Stimulated activated CD4-positive, alpha-beta T cell treated with anti-CD3 and anti-CD28 coated beads, Interleukin-12 subunit alpha, Interleukin-12 subunit beta, amount 100 ng/mL, for 24 hours (primary cell): Measurements from ENCODE around the gene MEGF10.
"Not testable (repeated sequence)": the region's sequence is repeated elsewhere in the genome, so short reads cannot be mapped to it uniquely, and the experiment has no call there.

ENCODE experiments used
- DNase-seq, 2 experiments: peaks; one replicate each; pipeline ENCODE4 v3.0.0-alpha.2; 2020; ENCODE audit warnings: low read depth in 2 of 2

MEGF10 gene

DNA sequence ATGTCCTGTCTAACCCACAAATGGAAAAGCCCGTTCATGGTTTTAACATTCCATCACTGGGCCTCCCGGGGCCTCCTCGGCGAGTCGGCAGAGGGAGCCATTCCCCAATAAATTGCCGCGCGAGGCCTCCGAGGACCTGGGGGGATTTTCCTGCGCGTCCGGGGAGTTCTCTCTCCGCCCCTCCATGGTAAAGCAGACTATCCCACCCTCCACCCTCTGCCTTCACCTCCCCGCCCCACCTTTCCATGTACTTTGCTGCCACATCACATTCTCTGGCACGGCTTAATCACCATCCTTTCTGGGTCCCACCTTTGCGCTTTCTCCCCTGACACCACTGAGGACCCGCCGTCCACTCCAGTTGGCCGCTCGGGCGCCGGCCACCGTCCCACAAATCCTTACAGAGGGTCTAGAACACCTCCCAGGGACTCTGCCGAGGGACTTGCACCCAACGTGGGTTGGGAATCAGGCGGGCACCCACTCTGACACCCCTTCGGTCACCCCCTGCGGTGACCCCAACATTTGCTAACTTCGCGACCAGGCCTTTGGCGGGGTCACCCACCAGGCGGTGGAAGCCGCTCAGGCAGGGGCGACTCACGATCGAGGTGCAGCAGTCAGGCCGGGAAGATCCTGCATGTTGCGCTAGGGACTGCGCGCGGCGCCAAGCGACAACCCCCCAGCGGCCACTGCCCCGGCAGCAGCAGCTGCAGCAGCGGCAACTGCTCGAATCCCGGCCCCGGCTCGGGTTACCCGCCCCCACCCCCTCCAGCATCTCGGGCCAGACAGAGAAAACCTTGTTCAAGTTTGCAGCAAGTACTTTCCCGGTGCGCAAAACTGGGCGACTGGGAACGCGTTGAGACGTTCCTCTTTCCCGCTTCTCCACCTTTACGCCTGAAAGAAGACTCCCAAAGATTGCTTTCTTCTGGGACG, at the start of gene MEGF10:
MEGF10 (plus strand) TSS at position 778 of the 927 bp plus-strand sequence. CDS start 40,513 bp downstream, outside the sequence.
- peak in 1 of 2 experiments; percentile 4 for DNase-seq

DNA sequence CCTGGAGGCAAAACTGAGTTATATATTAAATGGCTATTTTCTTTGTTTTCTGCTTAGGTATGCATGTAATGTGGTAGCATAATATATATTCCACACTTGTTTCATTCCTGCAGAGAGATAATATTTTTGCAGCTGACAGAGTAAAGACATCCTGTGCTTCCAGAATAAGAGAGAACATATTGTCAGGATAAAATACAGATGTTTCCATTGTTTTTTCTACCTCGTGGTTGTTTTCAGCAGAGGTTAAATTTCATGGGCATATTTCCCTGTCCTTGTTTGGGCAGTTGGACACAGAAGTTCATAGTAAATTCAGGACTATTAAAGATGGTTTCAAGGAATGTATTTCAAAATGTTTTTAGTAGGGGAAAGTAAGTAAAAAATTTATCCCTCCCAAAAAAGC, 47.6 kb upstream of the MEGF10 start:
- no peak for DNase-seq

DNA sequence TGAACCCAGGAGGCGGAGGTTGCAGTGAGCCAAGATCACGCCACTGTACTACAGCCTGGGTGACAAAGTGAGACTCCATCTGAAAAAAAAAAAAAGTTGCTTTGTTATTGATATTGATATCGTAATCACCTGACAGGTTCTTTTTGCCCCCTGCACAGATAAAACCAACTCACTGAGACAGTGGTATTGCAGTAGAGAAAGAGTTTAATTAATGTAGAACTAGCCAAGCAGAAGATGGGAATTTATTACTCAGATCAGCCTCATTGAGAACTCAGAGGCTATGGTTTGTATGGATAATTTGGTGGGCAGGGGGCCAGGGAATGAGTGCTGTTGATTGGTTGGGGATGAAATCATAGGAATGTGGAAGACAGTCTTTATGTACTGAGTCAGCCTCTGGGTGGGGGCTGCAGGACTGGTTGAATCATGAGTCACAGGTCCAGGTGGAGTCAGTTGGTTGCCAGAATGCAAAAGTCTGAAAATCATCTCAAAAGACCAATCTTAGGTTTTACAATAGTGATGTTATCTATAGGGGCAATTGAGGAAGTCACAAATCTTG, 35.8 kb upstream of the MEGF10 start:
- DNase-seq = no peak

DNA sequence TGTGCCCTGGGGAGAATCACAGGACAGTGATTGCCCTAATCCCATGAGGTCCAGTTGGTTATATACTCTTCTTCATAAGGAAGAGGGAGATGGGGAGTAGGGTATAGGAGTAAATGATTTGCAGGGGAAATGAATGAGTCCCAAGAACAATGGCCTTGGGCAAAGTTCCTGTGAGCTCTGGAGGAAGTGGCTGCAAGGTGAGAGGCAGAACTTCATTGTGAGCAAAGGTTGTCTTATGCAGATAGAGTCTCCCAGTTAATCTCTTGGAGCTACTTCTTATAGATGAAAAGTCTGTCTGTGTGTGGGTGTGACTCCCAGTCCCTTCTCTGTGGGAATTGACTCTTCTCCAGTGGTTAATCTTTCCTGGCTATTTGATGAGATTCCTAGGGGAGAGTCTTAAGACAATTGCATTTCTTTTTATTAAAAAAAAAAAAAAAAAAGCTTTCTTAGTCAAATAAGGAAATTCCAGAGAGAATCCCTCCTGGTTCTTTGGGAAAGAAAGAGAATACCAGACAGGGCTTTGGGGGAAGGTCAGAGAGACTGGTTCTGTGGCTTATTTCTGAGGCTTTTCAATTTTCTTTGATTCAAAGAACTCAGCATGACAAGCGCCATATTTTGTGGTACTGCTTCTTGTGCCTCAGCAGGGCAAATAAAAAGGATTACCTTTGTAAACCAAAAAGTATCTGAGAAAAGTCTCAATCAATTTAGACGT, 33.6 kb upstream of the MEGF10 start:
- no peak for DNase-seq

DNA sequence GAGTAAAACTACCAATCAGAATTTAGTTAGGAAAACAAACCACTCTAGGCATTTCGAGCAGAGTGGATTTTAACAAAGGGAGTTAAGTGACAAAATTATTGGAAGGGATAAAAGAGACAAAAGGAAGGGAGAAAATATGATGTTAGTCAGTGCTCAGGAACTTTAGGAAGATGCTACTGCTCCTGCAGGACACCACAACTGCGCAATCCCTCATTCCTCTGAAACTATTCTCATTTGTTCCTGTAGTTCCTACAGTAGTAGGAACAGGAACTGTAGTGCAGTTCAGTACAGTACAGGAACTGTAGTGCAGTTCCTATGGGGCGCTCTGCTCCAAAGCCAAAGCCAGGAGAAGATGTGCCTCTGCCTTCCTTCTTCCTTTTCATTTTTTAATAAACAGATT, 29.9 kb upstream of the MEGF10 start:
- no peak for DNase-seq

DNA sequence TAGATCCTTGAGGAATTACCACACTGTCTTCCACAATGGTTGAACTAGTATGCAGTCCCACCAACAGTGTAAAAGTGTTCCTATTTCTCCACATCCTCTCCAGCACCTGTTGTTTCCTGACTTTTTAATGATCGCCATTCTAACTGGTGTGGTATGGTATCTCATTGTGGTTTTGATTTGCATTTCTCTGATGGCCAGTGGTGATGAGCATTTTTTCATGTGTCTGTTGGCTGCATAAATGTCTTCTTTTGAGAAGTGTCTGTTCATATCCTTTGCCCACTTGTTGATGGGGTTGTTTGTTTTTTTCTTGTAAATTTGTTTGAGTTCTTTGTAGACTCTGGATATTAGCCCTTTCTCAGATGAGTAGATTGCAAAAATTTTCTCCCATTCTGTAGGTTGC, 25.1 kb upstream of the MEGF10 start:
- not testable (repeated sequence) for DNase-seq

DNA sequence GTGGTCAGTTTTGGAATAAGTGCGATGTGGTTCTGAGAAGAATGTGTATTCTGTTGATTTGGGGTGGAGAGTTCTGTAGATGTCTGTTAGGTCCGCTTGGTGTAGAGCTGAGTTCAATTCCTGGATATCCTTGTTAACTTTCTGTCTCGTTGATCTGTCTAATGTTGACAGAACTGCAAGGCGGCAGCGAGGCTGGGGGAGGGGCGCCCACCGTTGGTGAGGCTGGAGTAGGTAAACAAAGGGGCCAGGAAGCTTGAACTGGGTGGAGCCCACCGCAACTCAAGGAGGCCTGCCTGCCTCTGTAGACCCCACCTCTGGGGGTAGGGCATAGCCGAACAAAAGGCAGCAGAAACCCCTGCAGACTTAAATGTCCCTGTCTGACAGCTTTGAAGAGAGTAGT, 22.3 kb upstream of the MEGF10 start:
- not testable (repeated sequence) for DNase-seq

DNA sequence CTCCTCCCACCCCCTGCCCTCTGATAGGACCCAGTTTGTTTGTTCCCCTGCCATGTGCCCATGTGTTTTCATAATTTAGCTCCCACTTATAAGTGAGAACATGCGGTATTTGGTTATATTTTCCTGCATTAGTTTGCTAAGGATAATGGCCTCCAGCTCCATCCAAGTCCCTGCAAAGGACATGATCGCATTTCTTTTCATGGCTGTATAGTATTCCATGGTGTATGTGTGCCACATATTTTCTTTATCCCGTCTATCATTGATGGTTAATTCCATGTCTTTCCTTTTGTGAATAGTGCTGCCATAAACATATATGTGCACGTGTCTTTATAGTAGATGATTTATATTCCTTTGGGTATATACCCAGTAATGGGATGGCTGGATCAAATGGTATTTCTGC, 19.9 kb upstream of the MEGF10 start:
- not testable (repeated sequence) for DNase-seq

DNA sequence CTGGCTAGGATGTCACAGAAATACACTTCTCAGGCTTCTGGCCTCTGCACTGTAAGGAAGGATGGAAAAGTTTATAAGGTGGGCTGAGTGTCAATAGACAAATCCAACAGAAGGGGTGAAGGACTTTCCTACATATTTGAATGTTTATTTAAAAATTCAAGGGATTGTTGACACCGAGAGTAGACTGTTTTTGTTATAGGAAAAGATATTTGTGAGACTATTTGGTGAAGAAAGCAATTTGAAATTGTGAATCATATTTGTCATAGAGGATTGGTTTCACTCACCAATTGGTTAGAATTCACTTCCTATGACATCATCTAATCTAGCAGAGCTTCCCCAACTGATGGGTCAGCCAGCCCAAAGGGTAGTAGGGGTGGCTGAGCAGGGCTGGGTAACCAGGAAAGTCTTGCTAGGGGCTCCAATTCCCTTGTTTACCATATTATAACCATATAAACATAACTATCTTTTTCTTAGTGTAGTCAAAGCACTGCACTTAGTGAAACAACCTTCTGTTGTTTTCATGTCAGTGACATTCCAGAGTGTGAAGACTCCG, 14.9 kb upstream of the MEGF10 start:
- DNase-seq = no peak

DNA sequence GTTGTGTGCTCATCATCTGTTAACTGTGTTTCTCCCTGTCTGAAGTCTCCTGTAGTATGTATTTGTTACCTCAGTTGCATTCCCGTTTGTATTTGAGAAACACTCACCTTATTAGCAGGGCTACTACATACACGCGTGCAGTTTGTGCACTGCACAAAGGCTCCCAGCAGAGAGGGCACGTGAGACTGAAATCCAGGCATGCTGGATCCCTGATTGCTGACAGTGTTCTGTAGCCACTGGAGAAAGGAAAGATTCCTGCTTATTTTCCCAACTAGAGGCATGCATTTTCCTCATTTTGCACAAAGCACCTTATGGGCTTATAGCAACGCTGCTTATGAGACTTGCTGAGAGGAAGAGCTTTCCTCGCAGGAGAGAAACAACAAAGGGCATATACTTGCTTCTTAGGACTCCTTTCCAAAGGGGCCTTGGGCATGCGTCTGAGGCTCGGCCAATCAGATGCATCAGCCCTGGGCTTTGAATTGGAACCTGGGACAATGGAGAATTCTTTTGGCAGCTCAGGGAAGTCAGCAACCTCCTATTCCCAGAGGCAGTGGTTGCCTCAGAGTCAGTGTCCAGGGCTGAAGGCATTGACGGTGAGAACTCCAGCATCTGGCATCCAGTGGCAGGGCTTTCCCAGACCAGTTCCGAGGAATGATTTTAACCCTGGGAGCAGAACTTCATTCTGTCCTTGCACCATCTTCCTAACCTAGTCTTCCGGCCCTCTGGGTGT, 9.9 kb upstream of the MEGF10 start:
- DNase-seq = no peak

DNA sequence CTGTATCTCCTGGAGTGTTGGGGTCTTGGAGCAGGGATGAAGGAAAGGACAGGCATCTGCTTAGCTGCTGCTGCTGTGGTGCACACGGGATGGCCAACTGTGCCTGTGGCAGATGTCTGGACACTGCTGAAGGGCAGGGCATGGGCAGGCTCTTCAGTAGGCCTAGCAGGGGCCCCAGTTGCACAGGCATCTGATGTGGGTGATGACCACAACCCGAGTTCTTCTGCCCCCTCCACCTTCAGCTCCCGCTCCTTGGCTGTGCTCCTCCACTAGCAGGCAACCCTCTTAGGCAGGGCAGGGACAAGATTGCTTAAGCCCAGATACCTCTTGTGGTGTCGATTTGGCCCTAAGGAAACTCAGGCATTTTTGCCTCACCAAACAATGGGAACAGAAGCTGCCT, 9.0 kb upstream of the MEGF10 start:
- no peak for DNase-seq

DNA sequence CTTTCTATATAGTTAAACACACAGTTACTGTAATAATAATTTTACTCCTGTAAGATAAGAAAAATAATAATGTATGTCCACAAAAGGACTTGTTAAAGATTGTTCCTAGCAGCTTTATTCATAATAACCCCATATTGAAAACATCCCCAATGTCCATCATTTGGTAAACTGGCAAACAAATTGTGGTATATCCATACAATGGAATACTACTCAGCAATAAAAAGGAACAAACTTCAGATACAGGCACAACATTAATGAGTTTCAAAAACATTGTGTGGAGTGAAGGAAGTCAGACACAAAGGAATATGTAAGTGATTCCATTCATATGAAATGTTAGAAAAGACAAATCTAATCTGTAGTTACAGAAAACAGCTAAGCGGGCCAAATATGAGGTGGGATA, 1.9 kb upstream of the MEGF10 start:
- DNase-seq = no peak

DNA sequence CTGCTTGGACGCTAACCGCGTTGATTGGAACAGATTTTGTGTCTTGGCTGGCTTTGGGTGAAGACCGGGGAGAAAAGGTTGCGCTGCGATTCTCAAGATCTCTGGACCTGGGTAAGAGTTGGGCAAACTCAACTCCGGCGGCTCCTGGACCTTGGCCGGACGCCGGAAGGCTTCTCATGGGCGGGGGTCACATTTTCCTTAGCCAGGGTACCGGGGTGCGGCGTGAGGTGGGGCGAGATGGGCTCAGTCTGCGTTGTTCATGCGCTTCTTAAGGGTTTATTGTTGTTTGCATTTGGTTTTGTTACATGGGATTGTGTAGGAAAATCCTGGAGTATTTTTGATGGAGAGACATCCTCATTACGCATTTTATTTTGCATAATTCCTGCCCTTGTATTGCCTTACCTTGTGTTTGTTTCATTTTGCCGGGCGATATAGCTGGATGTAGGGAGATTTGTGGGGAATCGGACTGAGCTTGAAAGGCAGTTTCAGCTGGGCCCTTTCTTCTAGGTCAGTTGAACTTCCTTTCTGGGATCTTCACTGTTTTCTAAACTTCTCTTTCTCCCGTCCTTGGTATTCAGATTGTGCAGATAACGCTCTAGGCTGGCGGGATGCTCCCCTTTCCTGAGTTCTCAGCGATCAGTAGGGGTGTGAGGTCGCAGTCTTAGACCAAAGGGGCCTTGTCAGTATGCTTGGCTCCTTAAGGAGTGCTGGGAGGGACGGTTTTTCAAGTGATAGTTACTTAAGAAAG, 524 bp downstream of the MEGF10 start:
- no peak for DNase-seq

DNA sequence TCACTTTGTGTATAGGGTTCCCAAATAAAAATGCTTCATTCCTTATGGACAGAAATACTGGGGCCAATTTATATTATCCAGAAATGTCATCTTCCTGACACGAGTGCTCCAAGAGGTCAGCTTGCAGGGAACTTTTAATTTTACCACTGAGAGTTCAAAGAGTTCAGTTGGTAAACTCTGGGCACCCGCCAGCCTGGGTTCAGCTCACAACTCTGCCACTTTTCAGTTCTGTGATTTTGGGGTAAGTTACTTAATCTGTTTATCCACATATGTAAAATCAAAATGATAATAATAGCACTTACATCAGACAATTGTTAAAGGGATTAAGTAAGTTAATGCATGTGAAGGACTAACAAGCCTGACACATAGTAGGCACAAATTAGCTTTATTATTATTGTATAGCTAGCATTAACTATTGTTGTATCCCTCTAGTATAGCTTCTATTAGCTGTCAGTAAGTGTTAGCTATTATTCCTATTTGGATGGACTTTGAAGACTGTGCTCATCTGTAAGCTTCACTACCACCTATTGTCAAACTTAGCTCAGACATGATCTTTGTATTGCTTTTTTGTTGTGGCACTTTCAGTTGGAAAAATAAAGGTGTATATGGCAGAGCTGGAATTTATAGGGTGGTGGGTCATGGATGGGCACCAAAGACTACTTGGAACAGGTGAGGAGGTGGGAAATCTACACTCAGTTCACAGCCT, 1.6 kb downstream of the MEGF10 start:
- DNase-seq = no peak

DNA sequence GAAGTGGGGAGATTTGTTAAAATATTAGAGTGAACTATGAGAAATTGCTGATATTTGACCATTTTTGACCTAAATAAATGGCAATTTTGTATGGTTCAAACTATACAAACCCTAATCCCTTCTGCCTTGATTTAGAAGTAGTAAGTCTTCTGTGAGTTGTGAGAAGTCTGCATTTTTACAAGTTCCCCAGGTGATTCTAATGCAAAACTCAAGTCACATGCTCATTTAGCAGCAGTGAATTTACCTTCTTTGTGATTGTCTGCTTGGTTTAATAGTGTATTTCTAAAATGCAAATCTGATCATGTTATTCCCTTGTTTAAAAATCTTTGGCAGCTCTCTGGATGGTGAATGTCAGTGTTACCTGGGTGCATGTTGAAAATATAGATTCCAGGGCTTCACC, 2.8 kb downstream of the MEGF10 start:
- DNase-seq = no peak

DNA sequence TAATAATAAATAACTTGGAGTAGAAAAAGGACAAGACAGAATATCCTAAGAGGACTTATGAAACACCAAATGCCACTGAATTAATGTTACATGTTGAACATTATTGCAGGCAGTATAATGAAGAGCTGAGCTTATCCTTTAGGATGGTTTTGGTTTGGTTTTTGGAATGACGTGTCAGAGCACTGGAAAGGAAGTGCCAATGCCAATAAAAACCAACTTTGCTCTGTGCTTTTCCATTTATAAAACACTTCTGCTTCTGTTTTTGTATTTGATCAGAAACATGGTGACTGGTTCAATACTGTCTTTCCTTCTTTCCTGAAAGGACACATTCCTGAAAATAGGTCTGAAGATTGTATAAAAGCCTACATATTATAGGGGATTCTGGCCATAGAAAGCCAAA, 4.2 kb downstream of the MEGF10 start:
- DNase-seq = no peak

DNA sequence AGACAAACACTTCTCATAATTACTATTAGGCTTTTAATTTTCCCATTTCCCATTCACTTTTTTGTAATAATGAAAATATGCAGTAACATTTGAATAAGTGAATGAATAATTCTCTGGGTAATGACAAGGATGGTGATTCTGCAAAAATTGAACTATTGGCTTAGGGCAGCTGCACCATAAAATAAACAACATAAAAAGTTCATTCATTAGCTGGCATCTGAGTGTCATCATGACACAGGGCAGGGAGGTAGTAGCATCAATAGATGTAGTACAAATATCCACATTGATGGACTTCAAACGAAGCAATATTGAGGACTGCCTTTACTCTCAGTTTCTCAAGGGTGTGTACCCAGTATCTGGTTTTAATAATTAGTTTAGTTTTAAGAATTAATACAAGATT, 4.9 kb downstream of the MEGF10 start:
- DNase-seq = no peak

DNA sequence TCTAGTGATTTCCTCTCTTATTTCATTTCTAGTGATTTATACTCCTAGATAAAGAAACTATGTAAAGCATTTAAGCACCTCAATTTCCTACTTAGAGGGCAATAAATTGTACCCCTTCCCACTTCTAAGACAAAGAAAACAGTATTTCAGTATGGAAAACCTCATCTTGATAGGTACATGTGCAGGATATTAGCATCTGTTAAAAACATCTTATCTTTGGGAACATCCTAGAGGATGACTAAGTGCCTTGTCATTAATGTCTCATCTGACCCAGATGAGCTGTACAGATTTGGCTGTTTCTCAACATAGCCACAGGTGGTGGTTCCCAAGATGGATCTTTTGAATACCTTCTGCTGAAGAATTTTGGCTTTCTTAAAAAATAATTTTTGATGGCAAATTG, 5.7 kb downstream of the MEGF10 start:
- DNase-seq = no peak

DNA sequence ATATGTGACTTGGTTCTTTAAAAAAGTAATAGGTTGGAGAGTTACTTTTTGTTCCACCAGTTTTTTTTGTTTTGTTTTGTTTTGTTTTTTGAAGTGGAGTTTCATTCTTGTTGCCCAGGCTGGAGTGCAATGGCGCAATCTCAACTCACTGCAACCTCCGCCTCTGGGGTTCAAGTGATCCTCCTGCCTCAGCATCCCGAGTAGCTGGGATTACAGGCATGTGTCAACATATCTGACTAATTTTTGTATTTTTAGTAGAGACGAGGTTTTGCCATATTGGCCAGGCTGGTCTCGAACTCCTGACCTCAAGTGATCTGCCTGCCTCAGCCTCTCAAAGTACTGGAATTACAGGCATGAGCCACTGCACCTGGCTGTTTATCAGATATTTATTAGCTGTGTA, 6.3 kb downstream of the MEGF10 start:
- DNase-seq = not testable (repeated sequence)

DNA sequence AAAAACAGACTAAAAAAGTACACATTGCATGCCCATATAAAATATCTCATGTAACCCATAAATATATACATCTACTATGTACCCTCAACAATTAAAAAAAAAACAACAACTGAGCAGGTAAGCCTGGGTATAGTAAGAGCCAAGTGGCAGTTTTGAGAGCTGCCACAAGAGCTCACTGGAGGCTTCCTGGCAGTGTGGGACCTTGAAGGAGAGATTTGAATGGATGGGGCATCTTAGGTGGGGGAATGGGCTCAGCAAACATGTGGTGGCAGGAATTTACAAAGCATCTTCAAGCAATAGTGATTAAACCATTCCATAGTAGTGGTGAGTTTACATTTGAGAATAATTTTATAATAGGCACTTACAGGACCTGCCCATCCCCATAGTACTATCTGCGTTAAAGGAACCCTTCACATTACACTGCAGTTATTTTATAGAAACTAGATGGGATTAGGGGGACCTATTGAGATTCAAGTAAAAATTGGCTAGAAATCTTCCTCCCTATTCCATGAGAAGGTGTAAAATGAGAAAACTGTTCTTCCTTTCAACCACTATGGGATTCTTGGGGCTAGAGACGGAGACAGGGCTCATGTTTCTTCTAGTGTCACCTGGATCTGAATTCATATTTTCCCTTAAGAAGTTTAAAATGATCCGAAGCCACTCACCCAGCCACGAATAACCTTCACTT, 6.9 kb downstream of the MEGF10 start:
- no peak for DNase-seq
